Left ventricle myocardium inferior (tissue), 1 donor: ENCODE data around the gene POLR3K. TPM values are rescaled to one million over a fixed set of nuclear protein-coding genes. Genes with fewer than 3 reads are reported as not detected.

Experiments used
- DNase-seq: peaks from one replicate; pipeline ENCODE4 v3.0.0-alpha.2; 2020
- H3K27ac ChIP-seq: fragments of 200-600 bp; replicated peaks from 2 replicates; pipeline ENCODE4 v1.8.0; 2021
- H3K27me3 ChIP-seq: fragments of 200-600 bp; 2 replicates; pipeline ENCODE4 v1.8.0; 2021; ENCODE audit warnings: low read depth
- H3K36me3 ChIP-seq: fragments of 200-600 bp; 2 replicates; pipeline ENCODE4 v1.8.0; 2021
- H3K4me1 ChIP-seq: fragments of 200-600 bp; 2 replicates; pipeline ENCODE4 v1.8.0; 2021
- H3K4me3 ChIP-seq: fragments of 200-600 bp; 2 replicates; pipeline ENCODE4 v1.8.0; 2021; ENCODE audit warnings: mild to moderate bottlenecking, moderate library complexity
- H3K9me3 ChIP-seq: fragments of 200-600 bp; replicated peaks from 2 replicates; pipeline ENCODE4 v1.8.0; 2021
- intact Hi-C: fragments of 100-400 bp; cut with micrococcal nuclease; formaldehyde crosslinking; loops from one replicate; pipeline ENCODE4 v1.11.0; 2022
- total RNA-seq: library from RNA; stranded (reverse); fragmentation: NEBNext Ultra II Directional; extraction: Animal tissue kit (Norgen Biotek cat#: 25700); gene quantifications from one replicate; pipeline ENCODE4 v1.2.1, GENCODE V29; 2021
- TF ChIP-seq, protein P1 (sequence below): fragments of 200-600 bp; IDR thresholded peaks from 2 replicates; pipeline ENCODE4 v1.8.0; 2021; ENCODE audit warnings: antibody characterized with exemption, mild to moderate bottlenecking, borderline replicate concordance
- donor health status: DM: no; HTN: yes; CAD: no; lungs with severe emphysema.

Gene POLR3K
- total RNA-seq, 1 donor from 2014 or later: 11.7 TPM

DNA sequence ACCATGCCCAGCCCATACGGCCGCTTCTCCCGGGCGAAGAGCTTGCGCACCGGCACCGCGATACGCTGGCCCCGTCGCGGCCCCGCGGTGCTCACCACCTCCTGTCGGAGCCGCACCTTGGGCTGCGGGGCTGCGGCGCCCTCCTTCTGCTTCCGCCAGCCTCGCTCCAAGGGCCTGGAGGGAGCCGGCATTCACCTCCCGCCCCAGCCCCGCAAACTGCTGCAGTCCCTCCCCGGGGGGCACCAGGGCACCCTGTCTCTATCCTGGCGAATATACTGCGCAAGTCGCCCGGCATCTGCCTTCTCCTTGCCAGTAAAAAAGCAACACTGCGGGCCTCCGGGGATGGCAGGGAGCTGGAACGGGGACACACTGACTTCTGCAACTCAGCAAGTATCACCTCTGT, 8.5 kb upstream of the POLR3K start:
- peaks cover 79% of the 10 kb centered on the region for H3K36me3 ChIP-seq
- no peaks in the 10 kb centered on the region for H3K9me3 ChIP-seq
- intact Hi-C loops: no loop called here
- no peak overlapping the region for H3K27ac ChIP-seq
- H3K27me3 ChIP-seq: no peaks in the 10 kb centered on the region
- TF ChIP-seq, protein P1, sequence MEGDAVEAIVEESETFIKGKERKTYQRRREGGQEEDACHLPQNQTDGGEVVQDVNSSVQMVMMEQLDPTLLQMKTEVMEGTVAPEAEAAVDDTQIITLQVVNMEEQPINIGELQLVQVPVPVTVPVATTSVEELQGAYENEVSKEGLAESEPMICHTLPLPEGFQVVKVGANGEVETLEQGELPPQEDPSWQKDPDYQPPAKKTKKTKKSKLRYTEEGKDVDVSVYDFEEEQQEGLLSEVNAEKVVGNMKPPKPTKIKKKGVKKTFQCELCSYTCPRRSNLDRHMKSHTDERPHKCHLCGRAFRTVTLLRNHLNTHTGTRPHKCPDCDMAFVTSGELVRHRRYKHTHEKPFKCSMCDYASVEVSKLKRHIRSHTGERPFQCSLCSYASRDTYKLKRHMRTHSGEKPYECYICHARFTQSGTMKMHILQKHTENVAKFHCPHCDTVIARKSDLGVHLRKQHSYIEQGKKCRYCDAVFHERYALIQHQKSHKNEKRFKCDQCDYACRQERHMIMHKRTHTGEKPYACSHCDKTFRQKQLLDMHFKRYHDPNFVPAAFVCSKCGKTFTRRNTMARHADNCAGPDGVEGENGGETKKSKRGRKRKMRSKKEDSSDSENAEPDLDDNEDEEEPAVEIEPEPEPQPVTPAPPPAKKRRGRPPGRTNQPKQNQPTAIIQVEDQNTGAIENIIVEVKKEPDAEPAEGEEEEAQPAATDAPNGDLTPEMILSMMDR: no peak
- H3K4me3 ChIP-seq: no peak overlapping the region
- H3K4me1 ChIP-seq: peaks cover 23% of the 10 kb centered on the region
- no peak for DNase-seq

DNA sequence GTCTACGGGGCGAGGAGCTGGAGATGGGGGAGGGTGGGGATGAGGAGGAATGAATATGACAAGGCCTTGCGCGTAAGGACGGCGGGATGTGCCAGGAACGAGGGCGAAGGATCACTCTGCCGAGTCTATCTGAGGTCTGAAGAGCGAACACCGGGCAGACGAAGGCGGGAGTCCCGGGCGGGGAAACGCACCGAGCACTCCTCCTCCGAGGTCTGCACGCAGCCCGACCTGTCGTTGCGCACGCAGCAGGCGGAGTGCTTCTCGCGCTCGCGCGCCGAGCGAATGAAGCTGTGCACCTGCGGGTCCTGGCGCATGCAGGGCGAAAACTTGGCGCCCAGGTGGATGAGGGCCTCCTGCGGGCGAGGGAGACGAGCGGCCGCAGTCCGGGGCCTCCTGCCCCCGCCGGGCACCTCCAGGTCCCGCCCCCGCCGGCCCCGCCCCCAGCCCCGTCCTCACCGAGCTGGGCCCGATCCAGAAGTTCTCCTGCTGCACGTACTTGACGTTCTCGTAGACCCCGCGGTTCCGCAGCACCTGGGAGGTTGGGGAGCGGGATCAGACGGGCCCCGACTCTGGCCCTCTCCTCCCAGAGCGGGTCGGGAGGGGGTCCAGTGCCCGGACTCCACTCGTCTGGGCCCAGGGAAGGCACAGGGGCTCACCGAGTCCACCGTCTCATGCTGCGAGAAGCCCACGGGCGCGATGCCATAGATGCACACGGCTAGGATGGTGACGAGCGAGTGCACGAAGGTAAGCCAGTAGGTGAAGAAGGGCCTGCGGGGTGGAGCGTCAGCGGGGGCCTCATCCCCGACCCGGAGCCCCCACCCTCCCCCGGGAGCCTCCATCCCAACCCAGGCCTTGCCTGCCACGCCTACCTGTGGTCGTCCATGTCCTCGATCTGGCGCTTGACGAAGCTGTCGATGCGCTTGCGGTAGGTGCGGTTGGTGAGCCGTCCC, 7.8 kb upstream of the POLR3K start:
- H3K27me3 ChIP-seq: no peaks in the 10 kb centered on the region
- TF ChIP-seq, protein P1: no peak
- H3K9me3 ChIP-seq: no peaks in the 10 kb centered on the region
- DNase-seq: no peak
- H3K4me3 ChIP-seq: no peak overlapping the region
- peaks cover 16% of the 10 kb centered on the region for H3K4me1 ChIP-seq
- peaks cover 86% of the 10 kb centered on the region for H3K36me3 ChIP-seq
- intact Hi-C loops: no loop called here
- H3K27ac ChIP-seq: no peak overlapping the region

DNA sequence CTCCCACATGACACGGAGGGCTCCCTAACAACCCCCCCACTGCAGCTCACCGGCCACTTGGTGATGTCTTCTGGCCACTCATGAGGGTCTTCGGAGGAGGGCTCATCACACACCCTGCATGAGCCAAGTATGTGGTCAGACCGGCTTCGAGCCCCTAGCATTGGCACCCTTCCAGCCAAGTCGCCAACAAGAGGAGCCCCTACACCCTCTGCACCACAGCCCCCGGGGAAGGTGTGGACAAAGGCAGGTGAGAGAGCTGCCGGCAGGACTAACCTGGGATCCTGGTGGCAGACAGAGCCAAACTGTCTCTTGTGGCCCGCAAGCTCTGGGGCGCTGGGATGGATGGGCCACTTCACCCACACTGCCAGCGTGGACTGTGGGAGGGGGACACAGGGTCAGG, 6.8 kb upstream of the POLR3K start:
- DNase-seq: no peak
- no peak overlapping the region for H3K27ac ChIP-seq
- intact Hi-C loops: no loop called here

DNA sequence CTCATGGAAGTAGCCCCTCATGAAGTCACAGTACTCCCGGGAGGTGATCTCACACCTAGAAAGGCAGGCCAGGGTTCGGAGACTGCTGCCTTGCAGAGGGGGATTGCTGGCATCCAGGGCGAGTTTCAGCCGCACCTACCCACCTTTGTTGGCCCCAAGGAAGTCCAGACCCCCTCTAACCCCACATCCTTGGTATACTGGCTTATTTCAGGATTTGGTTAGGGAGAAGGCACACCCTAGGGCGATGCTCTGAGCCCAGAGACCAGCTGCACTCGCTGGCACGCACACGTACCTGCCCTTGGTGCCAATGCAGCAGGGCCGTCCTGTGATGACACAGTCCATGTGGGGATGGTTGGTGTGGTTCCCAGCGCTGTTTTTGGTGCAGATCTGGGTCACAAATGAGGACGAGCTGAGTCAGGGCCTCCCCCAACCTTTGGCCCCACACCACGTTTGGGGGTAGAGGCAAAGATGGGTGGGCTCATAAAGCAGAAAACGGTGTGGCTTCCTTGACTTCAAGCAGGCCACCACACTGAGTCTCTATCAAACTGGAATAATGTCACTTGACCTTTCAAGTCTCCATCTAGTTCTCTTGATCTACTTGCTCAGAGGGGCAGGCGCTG, 6.1 kb upstream of the POLR3K start:
- Histone ChIP-seq H3K27ac (no peak overlapping the region), H3K4me1 (peaks cover 8% of the 10 kb centered on the region), H3K4me3 (no peak overlapping the region), H3K9me3 (no peaks in the 10 kb centered on the region), H3K27me3 (no peaks in the 10 kb centered on the region), H3K36me3 (peaks cover 94% of the 10 kb centered on the region)
- TF ChIP-seq, protein P1: no peak
- intact Hi-C loops: no loop called here
- no peak for DNase-seq

More for the DNA sequence above, 6.8 kb upstream of the POLR3K start:
- no peak overlapping the region for H3K4me3 ChIP-seq
- peaks cover 97% of the 10 kb centered on the region for H3K36me3 ChIP-seq
- no peaks in the 10 kb centered on the region for H3K9me3 ChIP-seq
- H3K4me1 ChIP-seq: peaks cover 6% of the 10 kb centered on the region
- TF ChIP-seq, protein P1: no peak
- no peaks in the 10 kb centered on the region for H3K27me3 ChIP-seq

DNA sequence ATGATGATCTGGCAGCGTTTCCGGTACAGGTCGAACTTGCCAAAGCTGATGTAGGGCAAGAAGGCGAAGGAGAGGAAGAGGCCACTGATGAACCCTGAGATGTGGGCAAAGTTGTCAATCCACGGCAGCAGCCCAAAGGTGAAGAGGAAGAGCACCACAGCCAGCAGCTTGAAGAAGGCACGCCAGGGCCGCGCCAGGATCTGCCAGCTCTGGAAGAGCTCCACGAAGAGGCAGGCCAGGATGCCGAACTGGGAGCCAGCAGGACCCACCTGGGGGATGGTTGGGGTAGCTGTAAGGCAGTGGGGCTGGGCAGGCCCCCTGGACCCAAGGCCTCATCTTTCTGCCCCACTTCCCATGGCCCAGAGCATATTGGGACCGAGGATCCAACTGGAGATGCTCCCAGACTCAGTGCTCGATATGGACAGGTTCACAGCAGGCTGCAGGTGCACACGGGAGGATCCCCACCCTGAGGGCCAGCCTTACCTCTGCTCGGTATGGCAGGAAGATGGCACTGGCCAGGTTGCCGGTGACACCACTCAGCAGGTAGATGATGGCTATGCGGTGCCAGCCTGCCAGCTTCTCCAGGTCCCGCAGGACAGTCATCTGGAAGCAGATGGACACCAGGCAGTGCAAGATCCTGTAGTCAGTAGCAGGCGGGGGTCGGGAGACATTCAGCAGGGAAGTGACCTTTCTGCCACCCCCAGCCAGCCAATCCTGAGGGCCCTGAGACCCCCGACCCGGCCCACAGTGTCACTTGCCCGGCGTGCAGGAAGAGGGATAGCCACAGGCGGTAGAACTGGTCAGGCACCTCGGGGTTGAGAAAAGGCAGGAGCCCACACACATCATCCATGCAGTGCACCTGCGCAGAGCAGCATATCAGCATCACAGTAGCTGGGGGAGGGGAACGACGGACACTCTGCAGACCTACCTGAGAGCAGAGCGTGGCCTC, 5.4 kb upstream of the POLR3K start:
- Histone ChIP-seq H3K9me3 (no peaks in the 10 kb centered on the region), H3K4me3 (no peak overlapping the region), H3K27me3 (no peaks in the 10 kb centered on the region), H3K36me3 (peaks cover 86% of the 10 kb centered on the region), H3K4me1 (peaks cover 10% of the 10 kb centered on the region), H3K27ac (no peak overlapping the region)
- TF ChIP-seq, protein P1: no peak
- intact Hi-C loops: no loop called here
- DNase-seq: no peak
